Stimulated activated CD4-positive, alpha-beta T cell treated with anti-CD3 and anti-CD28 coated beads, Interleukin-15, amount 100 ng/mL, for 1 hour (primary cell): Measurements from ENCODE around the gene SLC13A3.

Experiments used
- DNase-seq, 2 donors: peaks; one replicate each; pipeline ENCODE4 v3.0.0-alpha.2; 2020; ENCODE audit warnings: low read depth in 1 of 2, low spot score in 1 of 2

The SLC13A3 gene

GRCh38 chr20:46543033-46543432 lies 108.2 kb downstream of the SLC13A3 start:
- no peak for DNase-seq

- no peak for DNase-seq
Measured at GRCh38 chr20:46541229-46541935, 109.9 kb downstream of the SLC13A3 start.

- no peak for DNase-seq
Measured at GRCh38 chr20:46539113-46539512, 112.1 kb downstream of the SLC13A3 start.

GRCh38 chr20:46530640-46531039 lies 120.6 kb downstream of the SLC13A3 start:
- no peak for DNase-seq

GRCh38 chr20:46523696-46524328 lies 127.4 kb downstream of the SLC13A3 start:
- DNase-seq, result no peak

GRCh38 chr20:46523108-46523507 lies 128.2 kb downstream of the SLC13A3 start:
- DNase-seq, result no peak

GRCh38 chr20:46520976-46521579 lies 130.2 kb downstream of the SLC13A3 start:
- DNase-seq, result no peak

GRCh38 chr20:46520540-46520939 lies 130.7 kb downstream of the SLC13A3 start:
- no peak for DNase-seq

GRCh38 chr20:46519471-46520068 lies 131.7 kb downstream of the SLC13A3 start:
- DNase-seq, result no peak

GRCh38 chr20:46512943-46513844 lies 138.1 kb downstream of the SLC13A3 start, which contains the start of gene ZNF334:
Gene ZNF334 (minus strand): TSS chr20:46513559. CDS start chr20:46512102, 1,457 bp downstream.
- DNase-seq, result peak in 1 of 2 donors; percentile 12

GRCh38 chr20:46509523-46509922 lies 141.7 kb downstream of the SLC13A3 start:
- DNase-seq, result no peak
